HG03159 (cell line): ENCODE measurements around the gene SORBS1.

Experiments
- ATAC-seq: cut with Tn5 transposase; IDR thresholded peaks from one replicate; pipeline ENCODE4 v1.9.1; 2021; ENCODE audit warnings: mild to moderate bottlenecking, moderate library complexity; ENCODE audit not compliant: unreplicated experiment

SORBS1 gene

DNA sequence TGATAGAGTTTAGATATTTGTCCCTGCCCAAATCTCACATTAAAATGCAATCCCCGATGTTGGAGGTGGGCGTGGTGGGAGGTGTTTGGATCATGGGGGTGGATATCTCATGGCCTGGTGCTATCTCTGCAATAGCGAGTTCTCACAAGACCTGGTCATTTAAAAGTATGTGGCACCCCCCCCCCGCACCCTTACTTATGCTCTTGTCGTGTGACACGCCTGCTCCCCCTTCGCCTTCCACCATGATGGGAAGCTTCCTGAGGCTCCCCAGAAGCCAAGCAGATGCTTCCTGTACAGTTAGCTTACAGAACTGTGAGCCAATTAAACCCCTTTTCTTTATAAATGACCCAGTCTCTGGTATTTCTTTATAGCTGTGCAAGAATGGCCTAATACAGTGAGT is 118.8 kb downstream of the SORBS1 start:
- ATAC-seq: no peak

DNA sequence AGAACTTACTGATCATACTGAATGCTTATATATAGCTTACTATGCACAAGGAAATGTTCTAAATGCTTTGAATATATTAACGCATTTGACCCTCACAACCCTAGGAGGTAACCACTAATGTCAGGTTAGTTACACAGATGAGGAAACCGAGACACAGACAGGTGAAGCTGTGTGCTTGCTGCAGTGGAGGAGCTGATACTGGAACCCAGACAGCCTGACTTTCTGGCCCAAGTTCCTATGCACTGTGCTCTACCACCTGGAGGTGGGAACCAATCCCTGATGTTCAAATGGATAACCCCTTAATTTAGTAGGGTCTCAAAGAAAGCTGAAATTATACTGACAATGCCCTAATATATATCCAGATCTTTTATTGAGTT is 119.6 kb downstream of the SORBS1 start:
- peak; percentile 24 for ATAC-seq

DNA sequence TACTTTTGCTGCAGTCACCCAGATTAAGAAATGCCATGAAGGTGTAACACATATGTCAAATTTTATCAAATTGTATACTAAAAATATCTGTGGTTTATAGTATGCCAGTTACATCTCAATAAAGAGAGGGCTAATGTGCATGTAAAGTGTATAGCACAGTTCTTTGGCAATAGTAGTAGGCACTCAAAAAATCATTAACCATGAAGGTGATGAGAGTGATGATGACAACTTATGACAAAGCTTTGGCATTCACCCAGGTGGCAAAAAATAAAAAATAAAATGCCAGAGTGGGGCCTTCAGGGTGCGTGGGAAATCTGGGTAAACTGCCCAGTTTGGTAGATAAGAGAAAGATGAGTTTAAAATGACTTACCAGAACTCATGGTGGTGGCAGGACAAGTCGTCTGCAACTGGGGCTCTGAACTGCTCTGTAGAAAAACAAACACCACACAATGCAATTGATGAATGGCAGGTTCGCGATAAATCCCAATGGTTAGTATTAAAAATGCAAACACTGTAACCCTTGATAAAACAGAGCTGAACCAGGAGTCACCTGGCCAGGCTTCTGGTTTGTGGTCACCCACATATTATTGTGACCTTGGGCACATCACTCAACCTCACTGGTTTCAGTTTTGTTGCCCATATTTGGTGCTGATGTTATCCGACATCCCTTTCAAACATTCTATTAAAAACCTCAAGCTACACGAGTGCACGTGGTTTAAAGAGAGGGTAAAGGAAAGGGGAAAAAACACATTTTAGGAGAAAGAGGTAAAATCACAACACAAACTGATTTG is 120.2 kb downstream of the SORBS1 start:
- ATAC-seq: peak; percentile 80

DNA sequence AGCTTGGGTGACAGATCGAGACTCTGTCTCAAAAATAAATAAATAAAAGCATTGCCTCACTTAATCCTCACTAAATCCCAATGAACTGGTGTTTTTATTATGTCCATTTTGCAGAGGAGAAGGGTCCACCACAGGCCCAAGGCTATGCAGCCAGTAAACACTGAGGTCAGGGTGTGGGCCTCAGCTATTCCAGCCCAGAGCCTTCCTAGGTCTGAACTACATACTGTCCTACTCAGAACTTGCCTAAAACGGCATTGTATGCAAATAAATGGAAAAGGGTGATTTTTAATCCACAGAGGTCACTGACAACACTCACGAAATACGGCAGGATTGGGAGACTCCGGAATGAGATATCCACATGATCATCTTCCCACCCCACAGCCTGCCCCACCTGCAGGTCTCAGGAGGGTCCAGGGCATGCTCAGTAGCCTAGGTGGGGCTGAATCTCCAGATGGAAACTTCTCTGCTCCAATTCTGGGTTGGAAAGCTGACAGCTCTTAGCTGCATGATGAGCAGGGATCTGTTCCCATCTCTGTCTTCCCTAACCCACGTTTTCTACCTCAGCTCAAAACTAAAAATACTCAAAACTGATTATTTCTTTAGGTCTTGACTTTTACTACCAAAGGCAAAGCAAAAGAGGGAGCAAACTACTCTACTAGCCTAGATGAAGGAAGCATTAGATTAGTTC is 121.0 kb downstream of the SORBS1 start:
- ATAC-seq: no peak

DNA sequence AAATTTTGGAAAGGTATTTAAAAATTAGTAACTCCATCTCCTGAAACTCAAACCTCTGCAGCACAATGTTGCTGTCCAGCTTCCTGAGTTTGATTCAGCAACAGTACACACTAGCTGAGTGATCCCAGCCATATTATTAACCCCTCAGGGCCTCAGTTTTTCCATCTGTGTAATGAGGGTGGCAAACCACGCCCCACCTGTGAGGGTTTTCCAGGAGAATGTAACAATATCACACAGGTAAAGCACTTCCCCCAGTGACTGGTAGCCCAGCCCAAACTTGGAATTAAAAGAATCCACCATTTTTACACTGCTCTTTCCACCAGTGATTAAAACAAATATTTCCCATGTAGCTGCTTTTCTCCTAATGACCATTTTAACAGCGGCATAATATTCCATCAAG is 122.4 kb downstream of the SORBS1 start:
- no peak for ATAC-seq

DNA sequence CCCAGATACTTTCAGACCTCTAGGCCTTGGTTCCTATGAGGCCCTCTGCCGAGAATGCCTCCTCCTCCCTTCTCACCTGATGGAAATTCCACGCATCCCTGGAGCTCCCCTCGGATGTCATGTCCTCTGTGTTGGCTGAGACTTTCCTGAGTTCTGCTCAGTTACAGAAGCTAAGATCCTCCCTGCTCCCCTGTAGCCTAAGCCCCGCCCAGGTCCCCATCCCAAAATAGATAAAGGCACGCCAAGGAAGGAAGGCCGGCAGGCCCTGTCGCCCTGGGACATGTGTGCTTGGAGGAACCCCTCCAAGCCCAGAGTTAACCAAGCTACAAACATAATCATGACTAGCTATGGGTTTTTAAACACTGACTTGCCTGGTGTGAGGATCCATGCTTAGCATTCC is 123.5 kb downstream of the SORBS1 start:
- no peak for ATAC-seq

DNA sequence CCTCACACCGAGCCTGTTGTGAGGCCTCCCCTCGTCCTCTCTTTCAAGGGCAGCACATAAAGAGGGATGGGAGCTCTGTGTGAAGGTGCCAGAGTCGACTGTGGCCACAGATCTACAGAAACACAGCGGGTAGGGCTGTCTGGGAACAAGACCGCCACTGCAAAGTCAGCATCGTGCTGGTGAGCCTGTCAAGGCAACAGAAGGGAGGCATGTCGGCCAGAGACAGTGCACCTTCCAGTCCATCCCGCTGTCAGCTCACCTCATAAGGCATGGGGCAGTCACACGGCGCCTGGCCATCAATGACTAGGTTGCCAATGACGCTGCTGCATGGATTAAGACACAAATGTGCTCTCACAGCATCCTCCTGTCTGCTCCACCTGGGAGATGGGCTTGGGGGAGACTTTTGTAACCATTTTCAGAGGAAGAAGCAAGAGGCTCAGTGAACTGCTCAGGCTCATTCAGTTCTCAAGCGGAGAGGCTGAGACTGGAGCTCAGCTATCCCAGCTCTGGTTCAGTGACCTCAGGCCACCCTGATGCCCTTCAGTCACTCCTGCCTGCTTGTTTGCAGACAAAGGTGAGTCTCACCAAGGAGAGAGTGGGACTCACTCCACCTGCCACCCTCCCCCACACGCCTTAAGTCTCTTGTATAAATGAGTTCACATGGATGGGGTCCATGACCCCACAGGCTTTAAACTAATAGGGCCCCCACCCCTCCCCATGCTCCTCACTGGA is 125.5 kb downstream of the SORBS1 start:
- no peak for ATAC-seq

DNA sequence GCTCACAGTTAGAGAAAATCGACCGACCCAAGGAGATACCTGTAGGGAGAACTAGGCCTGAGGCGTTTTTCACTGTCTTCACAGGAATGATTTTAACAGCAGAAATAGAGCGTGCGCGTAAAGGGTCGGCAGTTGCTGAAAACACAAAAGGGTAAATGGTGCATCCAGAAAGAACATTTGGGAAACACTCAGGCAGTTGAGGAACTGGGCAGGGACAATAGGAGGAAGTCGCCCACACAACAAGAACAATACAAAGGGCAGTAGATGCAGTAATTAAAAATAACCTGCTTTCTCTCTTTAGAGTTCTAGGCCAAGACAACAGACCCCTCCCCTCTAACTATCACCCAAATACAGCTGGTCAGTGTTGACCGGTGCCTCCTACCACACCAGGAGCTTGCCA is 126.6 kb downstream of the SORBS1 start:
- ATAC-seq: no peak

DNA sequence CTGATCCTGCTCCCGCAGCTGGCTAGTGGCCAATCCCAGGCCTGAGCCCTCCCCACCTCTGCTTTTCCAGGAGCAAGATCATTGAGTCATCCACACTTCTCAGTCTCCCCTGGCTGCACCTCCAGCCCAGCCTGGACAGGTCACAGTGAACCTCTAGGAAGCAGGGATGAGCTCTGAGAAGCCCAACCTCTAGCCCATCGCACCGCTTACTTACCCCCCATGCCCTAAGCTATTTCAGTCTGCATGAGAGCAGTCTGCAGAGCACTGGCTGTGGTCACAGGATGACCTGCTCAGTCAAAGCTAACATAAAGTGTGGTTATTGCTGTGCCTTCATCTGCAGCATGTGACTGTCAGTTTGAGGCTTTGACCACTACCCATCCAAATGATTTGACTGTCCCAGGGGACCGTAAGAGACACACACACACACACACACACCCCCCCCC is 129.2 kb downstream of the SORBS1 start:
- ATAC-seq: peak; percentile 48

DNA sequence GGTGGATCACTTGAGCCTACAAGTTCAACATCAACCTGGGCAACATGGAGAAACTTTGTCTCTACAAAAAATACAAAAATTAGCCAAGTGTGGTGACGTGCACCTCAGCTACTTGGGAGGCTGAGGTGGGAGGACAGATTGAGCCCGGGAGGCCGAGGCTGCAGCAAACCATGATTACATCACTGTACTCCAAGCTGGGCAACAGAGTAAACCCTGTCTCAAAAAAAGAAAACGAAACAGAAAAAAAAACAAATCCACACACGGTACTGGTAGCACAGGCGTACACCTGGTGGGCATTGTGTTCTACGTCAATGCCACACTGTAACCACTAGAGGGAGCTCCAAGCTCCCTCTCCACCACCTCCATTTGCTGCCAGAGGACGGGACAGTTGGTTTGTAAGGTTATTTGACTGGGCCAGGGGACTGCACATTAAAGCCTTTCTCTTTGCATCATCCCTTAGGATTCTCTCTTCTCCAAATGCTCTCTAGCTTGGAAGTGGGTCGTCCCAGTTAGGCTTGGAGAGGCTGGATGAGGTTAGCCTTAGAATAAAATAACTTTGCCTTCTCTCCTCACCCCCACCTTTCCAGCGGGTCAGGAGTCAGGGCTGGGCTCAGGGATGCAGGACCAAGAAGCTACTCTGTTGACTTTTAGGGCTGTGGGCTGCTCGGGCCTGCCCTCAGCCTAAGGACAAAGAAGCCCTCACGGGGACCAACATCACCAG is 130.8 kb downstream of the SORBS1 start:
- peak; percentile 89 for ATAC-seq

DNA sequence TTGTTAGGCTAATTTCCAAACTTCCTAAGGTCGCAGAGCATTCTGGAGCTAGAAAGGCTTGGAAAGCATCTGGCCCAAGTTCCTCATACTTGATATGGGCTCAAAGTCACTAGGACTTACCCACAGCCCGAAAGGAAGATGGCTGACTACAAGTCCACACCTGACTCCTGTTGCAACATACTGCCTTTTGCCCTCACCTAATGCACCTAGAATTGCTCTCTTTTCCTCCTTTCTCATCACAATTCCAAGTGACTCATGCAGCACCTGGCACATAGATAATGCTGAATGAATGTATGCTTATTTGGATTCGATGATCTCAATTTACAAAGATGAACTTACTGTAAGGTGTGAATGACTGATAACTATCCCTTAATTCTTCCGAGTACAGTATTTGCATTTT is 131.5 kb downstream of the SORBS1 start:
- no peak for ATAC-seq

DNA sequence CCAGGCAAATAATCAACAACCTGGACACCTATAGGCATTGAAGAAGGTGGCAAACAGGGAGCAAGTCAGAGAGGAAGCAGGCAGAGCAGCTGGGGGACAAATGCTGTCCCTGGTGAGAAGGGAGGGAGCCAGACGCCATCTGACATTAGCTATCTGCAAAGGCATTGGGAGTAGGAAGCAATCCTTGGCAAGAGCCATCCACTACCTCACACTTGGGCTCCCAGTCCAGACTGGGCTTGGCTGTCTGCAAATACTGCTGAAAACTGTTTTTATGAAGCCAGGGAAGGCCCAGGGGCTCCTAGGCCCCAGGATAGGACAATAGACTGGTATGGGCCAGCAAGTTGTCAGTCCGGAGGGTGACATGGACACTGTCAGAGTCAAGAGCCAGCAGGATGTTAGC is 132.5 kb downstream of the SORBS1 start:
- ATAC-seq: no peak

DNA sequence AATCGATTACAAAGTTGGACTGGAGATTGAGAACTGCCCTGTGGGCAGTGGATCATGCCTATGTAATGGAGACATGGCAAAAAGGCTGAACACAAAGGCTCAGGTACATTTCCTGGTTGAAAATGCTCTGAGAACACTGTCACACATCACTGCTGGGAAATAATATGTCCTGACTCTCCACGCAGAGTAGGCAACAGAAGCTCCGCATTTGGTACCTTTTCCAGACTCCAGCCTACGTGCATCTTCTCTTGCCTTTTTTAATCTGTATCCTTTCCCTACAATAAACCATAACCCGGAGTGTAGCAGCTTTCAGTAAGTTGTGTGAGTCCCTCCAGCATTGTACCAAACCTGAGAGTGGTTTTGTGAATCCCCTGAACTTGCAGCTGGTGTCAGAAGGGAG is 134.7 kb downstream of the SORBS1 start:
- no peak for ATAC-seq

DNA sequence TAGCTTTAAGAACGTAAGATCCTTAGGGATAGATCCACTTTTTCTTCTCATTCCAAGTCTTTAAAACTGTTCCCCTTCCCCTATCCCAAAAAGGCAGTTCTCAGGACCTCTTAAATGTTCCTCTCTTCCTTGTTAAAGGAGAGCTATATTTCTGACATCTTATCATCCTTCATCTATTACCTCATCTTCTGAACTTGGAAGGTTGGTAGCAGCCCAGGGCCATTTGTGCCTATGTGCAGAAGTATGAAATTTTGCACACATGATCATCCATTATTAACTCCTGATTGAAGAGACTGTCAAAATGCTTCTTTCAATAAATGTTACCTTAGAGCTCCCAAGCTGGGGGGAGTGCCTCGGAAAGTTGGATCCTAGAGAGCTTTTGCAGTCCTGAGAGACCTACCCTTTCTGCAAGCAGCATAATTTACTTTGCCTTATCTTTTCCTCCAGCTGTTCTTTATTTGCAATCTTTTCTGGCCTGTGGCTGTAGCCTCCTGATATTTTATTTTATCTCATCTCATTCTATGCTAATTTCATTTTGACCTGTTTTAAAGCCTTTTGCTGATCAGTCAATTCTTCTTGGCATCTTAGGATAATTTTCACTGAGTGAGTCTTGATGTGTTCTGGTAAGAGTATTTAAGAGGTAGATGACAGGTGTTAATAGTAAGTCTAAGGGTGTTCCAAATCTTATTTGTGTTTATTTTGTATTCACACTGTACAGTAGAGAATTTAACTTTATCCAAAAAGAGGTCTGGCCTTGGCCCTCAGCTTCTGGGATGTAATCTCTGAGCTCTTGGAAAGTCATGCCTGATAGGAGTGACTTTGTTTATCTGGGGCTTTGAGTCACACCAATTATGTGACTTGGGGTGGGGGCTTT is 135.3 kb downstream of the SORBS1 start:
- ATAC-seq: no peak

DNA sequence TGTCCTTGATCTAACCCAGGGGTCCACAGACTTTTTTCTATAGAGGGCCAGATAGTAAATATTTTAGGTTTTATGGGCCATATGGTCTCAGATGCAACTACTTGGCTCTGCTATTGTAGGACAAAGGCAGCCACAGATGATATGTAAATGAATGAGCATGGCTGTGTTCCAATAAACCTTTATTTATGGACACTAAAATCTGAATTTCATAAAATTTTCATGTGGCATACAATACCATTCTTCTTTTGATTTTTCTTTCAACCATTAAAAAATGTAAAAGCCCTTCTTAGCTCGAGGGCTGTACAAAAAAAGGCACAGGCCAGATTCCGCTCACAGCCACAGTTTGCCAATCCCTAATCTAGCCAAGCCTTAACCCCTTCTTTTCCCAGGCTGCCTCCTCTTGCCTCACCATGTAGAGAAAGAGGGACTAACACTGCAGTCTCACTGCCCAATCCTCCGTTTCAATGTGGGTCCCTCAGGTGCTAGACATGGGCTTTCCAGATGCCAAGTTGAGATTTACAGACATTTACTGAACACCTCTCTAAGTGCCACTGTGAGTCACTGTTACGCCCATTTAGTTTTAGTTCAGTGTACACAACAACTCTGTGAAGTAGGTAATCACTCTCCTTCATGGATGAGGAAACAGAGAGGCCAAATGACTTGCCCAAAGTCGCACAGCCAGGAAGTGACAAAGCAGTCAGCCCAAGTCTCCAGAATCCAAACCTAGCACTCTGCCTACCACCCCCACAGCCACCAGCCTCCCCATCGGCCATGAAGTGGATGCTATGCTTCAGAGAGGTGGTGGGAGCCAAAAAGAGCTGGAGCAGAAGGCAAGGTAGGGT is 137.8 kb downstream of the SORBS1 start:
- ATAC-seq: no peak

DNA sequence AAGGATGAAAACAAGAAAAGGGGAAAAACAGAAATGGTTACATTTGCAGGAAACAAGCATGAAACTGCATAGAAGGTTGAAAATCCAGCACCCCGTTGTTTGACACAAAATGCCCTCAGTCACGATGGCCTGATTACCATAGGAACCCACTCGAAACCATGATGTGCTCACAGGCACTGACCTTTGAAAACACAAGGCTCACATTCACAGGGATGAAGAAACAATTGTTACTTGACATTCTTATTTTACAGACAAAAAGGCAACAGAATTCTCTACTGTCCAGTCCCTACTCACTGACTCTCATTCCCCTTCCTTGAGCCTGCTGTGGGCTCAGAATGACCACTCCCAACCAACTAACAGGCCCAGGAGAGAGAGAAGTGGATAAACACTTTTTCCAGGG is 138.9 kb downstream of the SORBS1 start:
- no peak for ATAC-seq

DNA sequence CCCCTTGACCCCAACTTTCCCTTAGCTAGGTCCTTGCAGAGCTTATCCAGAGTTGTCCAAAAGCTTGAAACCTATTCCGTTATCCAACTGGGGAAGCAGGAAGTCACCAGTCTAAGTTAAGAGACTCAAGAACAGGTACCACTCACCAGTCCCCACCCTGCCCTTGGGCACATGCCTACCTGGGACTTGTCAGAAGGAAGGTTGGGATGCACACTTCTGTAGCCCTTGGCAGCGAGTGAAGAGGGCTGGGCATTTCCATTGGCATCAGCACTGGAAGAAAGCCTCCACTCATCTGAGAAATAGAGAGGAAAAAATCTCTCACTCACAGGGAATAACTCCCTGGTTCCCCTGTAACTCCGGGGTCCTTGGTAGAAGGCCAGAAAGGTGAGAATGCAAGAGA is 139.4 kb downstream of the SORBS1 start:
- ATAC-seq: no peak

DNA sequence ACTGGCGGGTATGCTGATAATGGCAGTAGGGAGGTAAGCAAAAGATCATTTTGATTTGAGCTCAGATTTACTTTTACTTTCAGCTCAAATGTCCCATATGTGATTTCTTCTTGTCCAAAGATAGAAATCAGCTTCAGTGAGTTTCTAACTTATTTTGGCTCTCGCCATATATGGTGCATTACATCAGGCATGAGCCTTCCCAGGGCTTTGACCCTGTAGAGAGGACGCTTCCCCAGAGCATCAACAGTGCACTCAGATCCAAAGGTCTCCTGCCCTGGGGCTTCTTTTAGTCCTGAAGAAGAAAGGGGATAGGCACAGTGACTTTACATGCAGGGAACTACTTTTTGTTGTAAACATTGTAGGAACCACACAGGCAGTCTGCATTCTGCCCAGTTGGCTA is 141.8 kb downstream of the SORBS1 start:
- no peak for ATAC-seq

DNA sequence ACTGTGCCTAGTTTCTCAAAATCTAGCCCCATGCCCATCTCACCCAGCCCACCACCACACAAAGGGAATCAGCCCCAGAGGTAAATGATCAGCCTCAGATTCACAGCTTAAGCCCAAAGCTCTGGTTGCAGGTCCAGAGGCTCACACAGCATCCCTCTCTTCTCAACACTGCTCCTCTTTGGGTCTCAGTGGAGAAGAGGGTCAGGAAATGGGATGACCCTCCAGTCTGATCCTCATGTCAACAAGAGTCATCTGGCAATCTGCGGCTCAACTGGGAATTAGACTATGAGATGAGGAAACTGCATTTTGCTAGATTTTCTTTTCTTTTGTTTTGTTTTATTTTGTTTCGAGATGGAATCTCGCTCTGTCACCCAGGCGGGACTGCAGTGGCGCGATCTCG is 144.2 kb downstream of the SORBS1 start:
- ATAC-seq: no peak
